Islet precursor cell (in vitro differentiated cells): ENCODE measurements around the gene EXOC4.

Experiments used
- DNase-seq: peaks from one replicate; pipeline ENCODE4 v3.0.0-alpha.2; 2018

The EXOC4 gene

GRCh38 chr7:133645884-133646391, 393.1 kb downstream of the EXOC4 start:
- no peak for DNase-seq

- DNase-seq: no peak
These were observed 393.8 kb downstream of the EXOC4 start for GRCh38 chr7:133646472-133647315.

GRCh38 chr7:133649593-133649992, 396.7 kb downstream of the EXOC4 start:
- DNase-seq: no peak

GRCh38 chr7:133650069-133650468, 397.2 kb downstream of the EXOC4 start:
- no peak for DNase-seq

GRCh38 chr7:133650487-133651300, 397.8 kb downstream of the EXOC4 start:
- DNase-seq: no peak

- DNase-seq: no peak
These were observed 399.7 kb downstream of the EXOC4 start for GRCh38 chr7:133652547-133652946.

- no peak for DNase-seq
These were observed 401.7 kb downstream of the EXOC4 start for GRCh38 chr7:133654547-133654946.

GRCh38 chr7:133662276-133662675, 409.4 kb downstream of the EXOC4 start:
- no peak for DNase-seq

- DNase-seq: no peak
These were observed 410.0 kb downstream of the EXOC4 start for GRCh38 chr7:133662830-133663229.

- DNase-seq: no peak
These were observed 411.6 kb downstream of the EXOC4 start for GRCh38 chr7:133664528-133664927.

- no peak for DNase-seq
These were observed 415.6 kb downstream of the EXOC4 start for GRCh38 chr7:133668296-133669060.

GRCh38 chr7:133669061-133669455, 416.2 kb downstream of the EXOC4 start:
- DNase-seq: no peak

GRCh38 chr7:133670250-133670649, 417.4 kb downstream of the EXOC4 start:
- DNase-seq: no peak

- DNase-seq: no peak
These were observed 420.0 kb downstream of the EXOC4 start for GRCh38 chr7:133672866-133673265.

GRCh38 chr7:133674079-133674763, 421.3 kb downstream of the EXOC4 start:
- DNase-seq: no peak

- DNase-seq: no peak
These were observed 422.8 kb downstream of the EXOC4 start for GRCh38 chr7:133675510-133676218.

- no peak for DNase-seq
These were observed 424.0 kb downstream of the EXOC4 start for GRCh38 chr7:133676805-133677370.

GRCh38 chr7:133678137-133678814, 425.4 kb downstream of the EXOC4 start:
- no peak for DNase-seq

GRCh38 chr7:133679977-133680376, 427.1 kb downstream of the EXOC4 start:
- no peak for DNase-seq

- no peak for DNase-seq
These were observed 428.7 kb downstream of the EXOC4 start for GRCh38 chr7:133681529-133681928.
